Measurements from ENCODE around the gene SLC44A5. TPM values are rescaled to one million over a fixed set of nuclear protein-coding genes. Genes with fewer than 3 reads are reported as not detected.
"Not testable (repeated sequence)": the region's sequence is repeated elsewhere in the genome, so short reads cannot be mapped to it uniquely, and the experiment has no call there.

The SLC44A5 gene
- total RNA-seq, 1 donor from 2014 or later, result 0.29 TPM

DNA sequence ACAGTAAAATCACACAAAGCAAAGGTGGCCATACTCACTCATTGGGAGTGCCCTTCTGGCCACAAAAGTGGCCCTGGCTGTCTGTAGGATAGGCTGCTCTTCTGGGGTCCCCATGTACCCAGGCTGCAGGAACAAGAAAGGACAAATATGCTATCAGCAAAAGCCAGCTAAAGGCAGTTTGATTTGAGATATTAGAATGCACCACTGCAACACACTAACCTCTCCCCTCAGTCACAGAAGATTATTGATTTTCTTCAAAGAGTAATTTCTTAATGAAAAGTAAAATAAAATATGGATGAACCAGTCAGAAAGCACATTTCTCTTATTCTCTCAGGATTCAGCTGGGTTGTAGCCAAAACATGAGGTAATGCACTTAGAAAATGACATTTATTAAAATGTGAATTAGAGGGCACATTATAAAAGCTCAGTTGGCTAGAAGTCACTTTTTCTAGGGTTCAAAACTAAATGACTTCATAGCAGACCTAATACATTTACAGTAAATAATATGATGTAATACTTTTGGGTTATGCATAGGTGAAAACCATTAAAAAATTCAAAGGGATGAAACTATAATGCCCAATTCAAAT, 335.9 kb downstream of the SLC44A5 start:
- DNase-seq (ENCODE audit: low spot score), result no peak

DNA sequence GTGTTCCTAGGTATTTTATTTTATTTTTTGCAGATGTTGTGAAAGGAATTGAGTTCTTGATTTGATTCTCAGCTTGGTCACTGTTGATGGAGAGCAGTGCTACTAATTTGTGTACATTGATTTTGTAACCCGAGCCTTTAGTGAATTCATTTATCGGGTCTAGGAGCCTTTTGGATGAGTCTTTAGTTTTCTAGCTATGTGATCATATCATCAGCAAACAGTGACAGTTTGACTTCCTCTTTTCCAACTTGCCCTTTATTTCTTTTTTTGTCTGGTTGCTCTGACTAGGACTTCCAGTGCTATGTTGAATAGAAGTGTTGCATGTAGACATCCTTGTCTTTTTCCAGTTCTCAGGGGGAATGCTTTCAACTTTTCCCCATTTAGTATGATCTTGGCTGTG, 337.8 kb downstream of the SLC44A5 start:
- no peak for DNase-seq (ENCODE audit: low spot score)

DNA sequence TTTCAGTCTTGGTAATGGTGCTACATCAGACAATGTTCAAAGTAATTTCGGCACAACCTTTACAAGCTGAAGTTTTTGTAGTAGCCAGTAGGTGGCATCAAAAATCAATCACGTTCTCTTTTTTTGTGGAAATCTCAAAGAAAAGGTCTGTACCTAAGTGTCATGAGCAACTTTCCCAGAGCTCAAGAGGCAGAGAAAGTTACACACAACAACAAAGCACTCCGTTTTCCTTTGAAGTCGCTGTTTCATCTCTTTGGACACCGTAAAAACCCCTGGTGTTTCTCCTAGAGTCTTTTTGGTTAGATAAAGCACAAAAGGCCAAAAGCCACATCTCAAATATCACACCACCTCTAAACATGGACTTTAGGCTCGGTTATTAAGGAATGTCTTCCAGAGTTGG, 345.1 kb downstream of the SLC44A5 start:
- DNase-seq (ENCODE audit: low spot score), result no peak

DNA sequence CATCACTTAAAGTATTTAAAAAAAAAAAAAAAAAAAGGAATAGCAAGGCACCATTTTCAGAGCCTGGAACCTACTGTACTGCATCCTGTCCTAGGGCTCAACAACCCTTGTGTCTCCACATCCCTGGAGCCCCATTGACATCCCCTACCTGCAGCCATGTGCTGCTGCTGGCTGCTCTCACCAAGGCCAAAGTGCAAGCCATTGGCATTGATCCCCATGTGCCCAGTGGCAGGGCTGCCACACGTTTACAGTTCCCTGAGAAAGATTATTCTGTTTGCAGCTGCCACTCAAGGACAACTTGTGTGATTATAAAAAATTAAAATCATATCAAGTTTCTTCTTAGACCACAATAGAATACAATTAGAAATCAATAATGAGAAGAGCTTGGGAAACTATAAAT, 346.8 kb downstream of the SLC44A5 start:
- DNase-seq (ENCODE audit: low spot score), result no peak

DNA sequence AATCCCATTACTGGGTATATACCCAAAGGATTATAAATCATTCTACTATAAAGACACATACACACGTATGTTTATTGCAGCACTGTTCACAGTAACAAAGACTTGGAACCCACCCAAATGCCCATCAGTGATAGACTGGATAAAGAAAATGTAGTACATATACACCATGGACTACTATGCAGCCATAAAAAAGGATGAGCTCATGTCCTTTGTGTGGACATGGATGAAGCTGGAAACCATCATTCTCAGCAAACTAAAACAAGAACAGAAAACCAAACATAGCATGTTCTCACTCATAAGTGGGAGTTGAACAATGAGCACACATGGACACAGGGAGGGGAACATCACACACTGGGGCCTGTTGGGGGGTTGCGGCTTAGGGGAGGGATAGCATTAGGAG, 347.3 kb downstream of the SLC44A5 start:
- not testable (repeated sequence) for DNase-seq (ENCODE audit: low spot score)

DNA sequence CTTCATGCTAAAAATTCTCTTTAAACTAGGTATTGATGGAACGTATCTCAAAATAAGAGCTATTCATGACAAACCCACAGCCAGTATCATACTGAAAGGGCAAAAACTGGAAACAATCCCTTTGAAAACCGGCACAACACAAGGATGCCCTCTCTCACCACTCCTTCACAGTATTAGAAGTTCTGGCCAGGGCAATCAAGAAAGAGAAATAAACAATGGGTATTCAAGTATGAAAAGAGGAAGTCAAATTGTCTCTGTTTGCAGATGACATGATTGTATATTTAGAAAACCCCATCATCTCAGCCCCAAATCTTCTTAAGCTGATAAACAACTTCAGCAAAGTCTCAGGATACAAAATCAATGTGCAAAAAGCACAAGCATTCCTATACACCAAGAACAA, 349.0 kb downstream of the SLC44A5 start:
- DNase-seq (ENCODE audit: low spot score), result not testable (repeated sequence)

DNA sequence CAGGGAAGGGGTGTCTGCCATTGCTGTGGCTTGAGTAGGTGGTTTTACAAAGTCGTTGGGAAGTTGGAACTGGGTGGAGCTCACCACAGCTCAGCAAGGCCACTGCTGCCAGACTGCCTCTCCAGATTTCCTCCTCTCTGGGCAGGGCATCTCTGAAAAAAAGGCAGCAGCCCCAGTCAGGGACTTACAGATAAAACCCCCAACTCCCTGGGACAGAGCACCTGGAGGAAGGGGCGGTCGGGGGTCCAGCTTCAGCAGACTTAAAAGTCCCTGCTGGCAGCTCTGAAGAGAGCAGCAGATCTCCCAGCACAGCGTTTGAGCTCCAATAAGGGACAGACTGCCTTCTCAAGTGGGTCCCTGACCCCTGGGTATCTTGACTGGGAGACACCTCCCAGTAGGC, 352.6 kb downstream of the SLC44A5 start:
- no peak for DNase-seq (ENCODE audit: low spot score)

DNA sequence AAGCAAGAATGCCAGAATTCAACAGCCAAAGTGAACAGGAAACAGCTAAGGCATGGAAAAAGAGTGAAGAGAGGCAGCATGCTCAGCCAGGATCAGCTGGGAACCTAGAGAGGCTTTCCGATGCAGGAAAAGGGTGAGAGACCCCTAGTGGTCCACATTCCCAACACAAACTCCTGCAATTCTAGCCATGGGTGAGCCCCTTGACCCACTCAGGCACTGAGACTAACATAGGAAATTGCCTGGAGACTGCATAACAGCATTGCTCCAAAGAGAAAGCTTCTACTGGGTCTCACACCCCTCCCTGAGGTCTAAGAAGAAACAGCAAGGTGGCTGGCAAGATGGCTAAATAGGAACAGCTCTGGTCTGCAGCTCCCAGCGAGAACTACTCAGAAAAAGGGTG, 353.5 kb downstream of the SLC44A5 start:
- DNase-seq (ENCODE audit: low spot score), result no peak

DNA sequence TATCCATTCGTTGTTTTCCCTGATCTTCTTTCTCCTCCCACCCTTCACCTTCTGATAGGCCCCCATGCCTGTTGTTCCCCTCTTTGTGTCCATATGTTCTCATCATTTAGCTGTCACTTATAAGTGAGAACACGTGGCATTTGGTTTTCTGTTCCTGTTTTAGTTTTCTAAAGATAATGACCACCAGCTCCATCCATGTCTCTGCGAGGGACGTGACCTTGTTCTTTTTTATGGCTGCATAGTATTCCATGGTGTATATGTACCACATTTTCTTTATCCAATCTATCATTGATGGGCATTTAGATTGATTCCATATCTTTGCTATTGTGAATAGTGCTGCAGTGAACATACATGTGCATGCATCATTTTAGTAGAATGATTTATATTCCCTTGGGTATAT, 360.8 kb downstream of the SLC44A5 start:
- DNase-seq (ENCODE audit: low spot score), result not testable (repeated sequence)

DNA sequence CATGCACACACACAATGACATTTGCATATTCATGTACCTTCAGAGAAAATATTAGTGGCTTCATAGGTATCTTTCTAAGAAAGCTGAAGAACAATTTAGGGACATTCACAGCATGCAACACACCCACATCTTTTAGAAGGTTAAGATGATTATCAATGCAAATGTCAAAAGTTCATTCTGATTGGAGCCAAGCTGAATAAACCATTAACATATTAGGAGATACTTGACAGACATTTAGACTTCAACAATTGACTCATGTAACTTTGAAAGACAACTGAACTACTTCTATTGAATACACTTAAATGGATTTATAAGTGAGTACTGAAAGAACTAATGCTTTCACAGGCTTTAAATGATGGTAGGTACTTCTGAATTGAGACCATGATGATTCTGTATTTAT, 365.7 kb downstream of the SLC44A5 start:
- no peak for DNase-seq (ENCODE audit: low spot score)

DNA sequence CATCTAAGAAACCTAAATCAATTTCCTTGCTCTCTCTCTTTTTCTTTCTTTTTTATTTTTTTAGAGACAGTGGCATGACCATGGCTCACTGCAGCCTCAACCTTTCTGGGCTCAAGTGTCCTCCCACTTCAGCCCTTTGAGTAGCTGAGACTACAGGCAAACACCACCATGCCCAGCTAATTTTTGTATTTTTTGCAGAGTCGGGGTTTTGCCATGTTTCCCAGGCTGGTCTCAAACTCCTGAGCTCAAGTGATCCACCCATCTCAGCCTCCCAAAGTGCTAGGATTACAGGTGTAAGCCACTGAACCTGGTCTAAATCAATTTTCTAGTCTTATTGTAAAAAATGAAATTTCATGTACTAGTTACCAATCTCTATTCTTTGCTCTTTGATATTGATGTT, 367.8 kb downstream of the SLC44A5 start:
- no peak for DNase-seq (ENCODE audit: low spot score)

DNA sequence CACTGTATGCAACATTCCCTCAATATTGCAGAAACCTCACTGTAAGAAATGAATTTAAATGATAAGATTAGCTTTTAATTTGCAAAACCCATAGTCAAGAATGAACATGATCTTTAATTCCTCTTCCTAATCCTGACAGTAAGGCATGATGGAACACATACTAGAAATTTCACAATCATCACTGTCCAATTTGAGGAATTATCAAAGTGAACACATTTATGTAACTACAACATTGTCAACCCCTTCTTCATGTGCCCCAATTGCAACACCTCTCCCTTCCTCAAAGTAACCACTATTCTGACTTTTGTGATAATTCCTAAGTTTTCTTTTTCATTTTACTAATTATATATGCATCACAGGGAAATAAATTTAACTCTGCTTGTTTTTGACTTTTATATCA, 373.6 kb downstream of the SLC44A5 start:
- DNase-seq (ENCODE audit: low spot score), result no peak

DNA sequence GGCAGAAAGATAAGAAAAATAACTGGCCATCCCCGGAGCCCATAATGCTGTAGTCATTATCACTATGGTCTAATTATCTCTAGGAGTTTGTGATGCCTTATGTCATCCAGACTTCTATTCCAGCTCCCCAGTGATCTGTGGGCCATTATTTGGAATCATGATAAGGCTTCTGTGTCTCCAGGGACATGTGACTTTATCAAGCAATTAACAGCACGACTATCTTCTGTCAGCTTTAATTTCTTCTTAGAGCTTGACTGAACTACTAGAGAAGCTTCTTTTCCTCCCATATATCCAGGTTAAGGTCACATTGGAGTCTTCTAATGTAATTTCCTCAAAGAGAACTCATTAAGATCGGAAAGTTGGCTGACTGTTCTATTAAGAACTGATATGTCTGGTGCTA, 376.4 kb downstream of the SLC44A5 start:
- no peak for DNase-seq (ENCODE audit: low spot score)

DNA sequence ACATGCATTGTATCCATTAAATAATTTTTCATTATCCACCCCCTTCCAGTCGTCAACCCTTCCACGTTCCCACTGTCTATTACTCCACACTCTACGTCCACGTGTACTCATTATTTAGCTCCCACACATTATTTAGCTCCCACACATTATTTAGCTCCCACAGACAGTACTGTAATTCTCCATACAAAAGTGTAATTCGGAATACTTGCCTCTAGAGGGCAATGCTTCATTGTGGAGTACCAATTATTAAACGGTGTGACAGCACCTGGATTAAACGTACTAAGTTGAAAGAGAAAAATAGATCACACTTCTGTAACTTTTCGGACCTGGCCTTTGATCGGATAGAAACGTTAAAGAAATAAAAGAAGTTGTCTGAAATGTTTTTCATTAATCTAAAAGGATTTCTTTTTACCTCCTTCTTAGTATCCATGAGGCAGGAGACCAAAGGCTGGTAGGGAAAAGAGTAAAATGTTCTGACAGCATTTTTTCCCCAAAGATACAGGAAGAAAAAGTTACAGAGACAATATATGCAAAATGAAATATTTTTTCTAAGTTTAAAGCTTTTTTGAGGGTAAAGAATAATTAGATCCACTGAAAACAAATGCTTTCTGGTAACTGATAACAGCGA, 377.5 kb downstream of the SLC44A5 start:
- no peak for DNase-seq (ENCODE audit: low spot score)

DNA sequence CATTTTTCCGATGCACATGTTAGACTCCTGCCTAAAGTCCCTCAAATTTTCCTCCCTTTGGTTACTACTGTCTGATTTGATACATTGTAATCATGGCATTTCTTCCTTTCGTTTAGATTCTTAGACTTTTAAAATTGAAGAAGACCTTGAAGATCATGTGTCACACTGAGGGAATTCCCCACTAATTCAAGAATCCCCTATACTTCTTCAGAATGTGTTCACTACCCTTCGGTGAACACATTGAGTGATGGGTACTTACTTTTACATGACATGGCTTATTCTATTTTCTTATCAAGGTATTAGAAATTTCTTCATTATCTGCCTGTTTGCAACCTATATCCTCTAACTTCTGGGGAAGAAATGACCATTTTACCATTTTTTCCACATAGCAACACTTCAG, 390.8 kb downstream of the SLC44A5 start:
- DNase-seq (ENCODE audit: low spot score), result no peak

DNA sequence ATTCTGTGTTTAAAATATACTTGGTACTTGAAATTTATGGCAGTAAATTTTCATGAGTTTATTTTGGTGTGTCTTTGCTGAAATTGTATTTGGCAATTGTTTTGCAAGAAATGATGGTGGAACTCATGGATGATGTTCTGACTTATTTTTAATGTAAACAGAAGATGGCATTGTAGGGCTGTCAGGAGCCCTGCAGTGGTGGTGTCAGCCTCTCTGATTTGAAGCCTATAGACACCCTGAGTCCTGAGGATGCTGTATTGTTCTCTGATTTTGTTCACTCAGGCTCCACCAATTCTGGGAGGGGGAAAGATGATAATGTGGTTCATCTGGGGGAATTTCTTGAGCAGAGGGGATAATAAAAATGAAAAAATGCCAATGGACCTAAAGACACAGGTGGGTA, 396.9 kb downstream of the SLC44A5 start:
- DNase-seq (ENCODE audit: low spot score), result no peak

DNA sequence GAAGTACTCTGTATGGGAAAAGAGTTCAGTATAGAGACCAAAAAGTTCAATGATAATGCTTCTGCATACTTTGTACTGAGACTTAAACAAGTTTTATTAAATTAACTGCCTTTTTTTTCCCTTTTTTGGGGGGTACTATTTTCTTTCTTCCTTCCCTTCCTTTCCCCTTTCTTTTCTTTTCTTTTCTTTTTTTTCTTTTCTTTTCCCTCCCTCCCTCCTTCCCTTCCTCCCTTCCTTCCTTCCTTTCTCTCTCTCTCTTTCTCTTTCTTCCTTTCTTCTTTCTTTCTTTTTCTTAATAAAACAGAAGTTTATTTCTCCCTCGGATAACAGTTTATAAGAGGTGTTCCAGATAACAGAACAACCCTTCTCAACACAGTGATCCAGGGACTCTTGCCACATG, 399.3 kb downstream of the SLC44A5 start:
- DNase-seq (ENCODE audit: low spot score), result no peak

DNA sequence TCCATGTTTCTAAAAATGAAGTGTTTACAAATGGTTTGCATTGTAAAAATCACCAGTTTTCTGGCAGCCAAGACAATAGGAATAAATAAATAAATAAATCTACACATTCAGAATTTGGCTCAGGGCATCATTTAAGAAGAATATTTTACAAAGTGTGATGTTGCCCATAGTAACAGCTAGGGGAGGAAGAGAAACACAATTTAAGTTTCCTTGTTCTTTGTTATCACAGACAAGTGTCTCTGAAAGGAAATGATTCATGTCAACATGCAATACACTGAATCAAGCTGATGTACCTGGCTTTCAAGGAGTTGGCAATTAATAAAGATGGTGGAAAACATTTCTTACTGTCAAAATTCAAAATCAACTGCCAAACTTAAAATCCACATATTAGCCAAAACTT, 402.1 kb downstream of the SLC44A5 start:
- no peak for DNase-seq (ENCODE audit: low spot score)

DNA sequence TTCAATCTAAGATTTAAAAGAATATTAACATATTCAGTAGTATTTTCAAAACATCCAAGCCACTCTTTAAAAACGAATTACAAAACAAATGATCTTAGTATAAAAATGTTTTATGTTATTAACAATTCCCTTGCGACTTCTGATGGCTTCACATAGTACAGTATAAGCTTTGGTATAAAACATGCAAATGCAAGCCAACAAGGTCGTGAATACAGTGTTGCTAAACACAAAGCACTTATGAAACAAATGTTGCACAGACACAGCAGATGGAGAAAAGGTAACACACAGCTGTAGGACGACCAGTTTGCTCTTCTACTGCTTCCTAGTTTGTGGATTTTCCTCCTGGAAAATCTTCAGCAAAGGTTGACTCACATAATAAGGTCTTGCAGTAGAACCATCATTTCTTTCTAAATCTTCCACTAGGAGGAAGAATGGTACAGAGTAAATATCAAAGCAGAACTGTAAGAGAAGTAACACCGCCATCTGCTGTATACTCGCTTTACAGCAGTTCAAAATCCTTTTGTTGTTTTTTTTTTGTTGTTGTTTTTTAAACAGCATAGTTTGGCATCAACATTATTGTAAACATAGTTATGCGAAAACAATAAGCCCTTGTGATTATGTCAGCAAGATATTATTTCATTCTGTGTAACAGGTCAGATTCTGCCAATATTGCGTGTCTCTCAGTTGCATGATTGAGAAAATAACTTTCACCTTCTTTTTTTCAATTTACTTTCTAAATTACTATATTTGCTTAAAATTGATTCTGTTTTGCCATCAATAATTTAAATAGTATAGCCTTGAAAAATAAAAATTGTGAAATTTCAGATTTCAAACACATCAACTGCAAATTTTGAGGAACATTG, 407.3 kb downstream of the SLC44A5 start:
- no peak for DNase-seq (ENCODE audit: low spot score)

DNA sequence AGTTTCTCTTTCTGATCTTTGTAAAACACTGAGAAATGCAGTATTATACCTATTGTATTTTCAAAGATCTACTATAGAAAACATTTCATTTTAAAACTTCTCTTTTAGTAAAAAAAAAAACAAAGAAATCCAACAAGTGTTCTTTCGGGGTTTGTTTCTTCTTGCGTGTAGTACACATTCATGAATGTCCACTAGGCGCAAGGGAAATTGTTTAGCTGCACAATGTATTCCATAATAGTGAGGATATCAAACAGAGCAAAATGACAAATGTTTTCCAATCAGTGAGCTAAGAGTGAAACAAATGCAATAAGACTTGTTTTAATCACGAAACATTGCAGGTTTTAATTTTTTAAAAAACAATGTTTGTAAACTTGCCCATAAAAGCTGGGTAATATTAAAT, 408.2 kb downstream of the SLC44A5 start:
- DNase-seq (ENCODE audit: low spot score), result no peak

DNA sequence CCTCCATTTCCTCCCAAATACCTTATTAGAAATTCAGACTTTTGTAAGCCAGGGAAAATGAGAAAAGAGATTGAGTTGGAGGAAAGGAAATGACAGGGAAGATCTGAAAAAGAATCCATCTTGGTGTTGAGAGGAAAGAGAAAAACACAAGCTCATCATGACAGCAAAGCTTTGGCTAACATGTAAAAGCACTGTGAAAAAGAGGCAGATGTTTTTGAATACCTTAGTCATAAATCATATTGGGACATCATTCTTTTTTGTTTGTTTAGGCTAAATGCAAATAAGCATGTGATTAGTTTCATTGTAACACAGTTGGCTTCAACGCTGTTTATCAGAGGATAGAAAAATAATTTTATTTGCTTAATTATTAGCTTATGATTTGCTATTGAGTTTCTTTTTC, 412.2 kb downstream of the SLC44A5 start:
- DNase-seq (ENCODE audit: low spot score), result no peak

DNA sequence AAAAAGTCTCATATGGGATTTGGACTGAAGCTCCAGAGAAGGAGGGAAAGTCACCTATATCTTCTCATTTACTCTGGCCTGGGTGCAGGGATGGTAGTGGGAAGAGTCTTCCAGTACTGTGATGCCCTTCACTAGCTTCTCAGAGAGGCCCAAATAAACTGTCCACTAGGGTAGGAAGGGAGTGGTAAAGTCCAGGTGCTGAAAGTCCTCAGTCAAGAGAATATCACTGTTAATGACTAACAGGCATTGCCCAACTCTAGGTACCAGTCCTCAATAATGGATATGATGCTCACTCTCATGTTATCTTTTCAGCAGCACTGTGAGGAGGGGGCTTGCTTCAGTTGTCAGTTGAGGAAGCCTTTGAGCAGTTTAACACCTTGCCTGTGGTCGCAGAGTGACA, 412.8 kb downstream of the SLC44A5 start:
- no peak for DNase-seq (ENCODE audit: low spot score)

DNA sequence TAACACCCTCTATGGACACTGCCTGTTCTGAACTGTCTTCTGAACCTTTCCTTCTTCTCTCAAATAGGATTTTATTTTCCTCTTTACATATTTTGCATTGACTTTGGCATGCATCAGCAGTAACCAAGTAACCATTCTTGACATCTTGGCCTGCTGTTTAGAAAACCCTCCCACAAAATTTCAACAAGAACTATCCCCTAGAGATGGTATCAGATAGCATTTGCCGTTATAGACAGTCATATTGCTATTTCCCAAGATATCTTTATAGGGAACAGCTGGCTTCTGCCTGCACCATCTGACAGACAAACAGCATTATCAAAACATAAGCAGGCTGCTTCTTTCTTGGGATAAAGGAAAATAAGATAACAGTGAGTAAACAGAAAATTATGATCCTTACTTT, 422.0 kb downstream of the SLC44A5 start:
- no peak for DNase-seq (ENCODE audit: low spot score)

Measured in ureter (tissue), 1 donor.